SK-N-SH (cell line): ENCODE measurements around the gene SLC25A21. TPM values are rescaled to one million over a fixed set of nuclear protein-coding genes. Genes with fewer than 3 reads are reported as not detected.

Experiments used
- CTCF ChIA-PET: fragments of 300-600, 350-600 bp; formaldehyde crosslinking; extraction: SDS; loops from one replicate; lab custom pipeline; 2021; lab: Yijun Ruan, JAX
- POLR2A ChIA-PET: fragments of 350-600 bp; sonication (Branson Sonifier 250); formaldehyde crosslinking; extraction: SDS; loops from one replicate; lab custom pipeline; 2020; ENCODE audit warnings: antibody characterized with exemption, inconsistent platforms; lab: Yijun Ruan, JAX
- DNase-seq: peaks from one replicate; pipeline ENCODE4 v3.0.0; 2012
- H2AFZ ChIP-seq: fragments of 200-600 bp; sonication (generic); 2 replicates; pipeline ENCODE4 v1.8.1; 2016; ENCODE audit warnings: antibody characterized with exemption, mild to moderate bottlenecking, low read depth
- H3F3A ChIP-seq: fragments of 200-600 bp; sonication (generic); replicated peaks from 2 replicates; pipeline ENCODE3; 2016; ENCODE audit warnings: antibody characterized with exemption, mild to moderate bottlenecking; ENCODE audit not compliant: insufficient read depth
- H3K27ac ChIP-seq, 2 experiments: fragments of 200-500 bp in 1 of 2; fragments of 200-600 bp in 1 of 2; sonication (Bioruptor generic) in 1 of 2; sonication (generic), shearing (Covaris generic) in 1 of 2; 2 replicates each; pipeline versions ENCODE4 v1.5.1 to v1.6.1; 2014 to 2016; ENCODE audit warnings: low read depth in 2 of 2, inconsistent platforms in 1 of 2, low read length in 1 of 2, mild to moderate bottlenecking in 1 of 2, mixed read lengths in 1 of 2
- H3K27me3 ChIP-seq: fragments of 200-600 bp; sonication (generic), shearing (Covaris generic); 2 replicates; pipeline ENCODE4 v1.6.1; 2016; ENCODE audit warnings: mixed run types; ENCODE audit not compliant: insufficient read depth
- H3K36me3 ChIP-seq, 2 experiments: fragments of 200-500 bp in 1 of 2; fragments of 200-600 bp in 1 of 2; sonication (Bioruptor generic) in 1 of 2; sonication (generic) in 1 of 2; replicated peaks in 1 of 2; 2 replicates each; pipeline versions ENCODE3 to v1.5.1; 2014 to 2016; ENCODE audit warnings: low read length in 1 of 2, mild to moderate bottlenecking in 1 of 2; ENCODE audit not compliant: insufficient read depth in 2 of 2, control insufficient read depth in 1 of 2
- H3K4me1 ChIP-seq, 2 experiments: fragments of 200-500 bp in 1 of 2; fragments of 200-600 bp in 1 of 2; sonication (Bioruptor generic) in 1 of 2; sonication (generic), shearing (Covaris generic) in 1 of 2; 2 replicates each; pipeline versions ENCODE4 v1.5.1 to v1.6.1; 2014 to 2016; ENCODE audit warnings: low read depth in 1 of 2, low read length in 1 of 2, mixed run types in 1 of 2; ENCODE audit not compliant: insufficient read depth in 2 of 2, control insufficient read depth in 1 of 2
- H3K4me2 ChIP-seq: fragments of 200-600 bp; sonication (generic), shearing (Covaris generic); 2 replicates; pipeline ENCODE4 v1.6.1; 2017; ENCODE audit warnings: mixed run types
- H3K4me3 ChIP-seq, 2 experiments: fragments of 200-500 bp in 1 of 2; fragments of 200-600 bp in 1 of 2; sonication (Bioruptor generic) in 1 of 2; sonication (generic), shearing (Covaris generic) in 1 of 2; 2 replicates each; pipeline versions ENCODE4 v1.5.1 to v1.8.1; 2014 to 2016; ENCODE audit warnings: low read depth in 2 of 2, inconsistent platforms in 1 of 2, low read length in 1 of 2, mild to moderate bottlenecking in 1 of 2, mixed read lengths in 1 of 2, moderate library complexity in 1 of 2
- H3K79me2 ChIP-seq: fragments of 200-600 bp; sonication (generic); 2 replicates; pipeline ENCODE4 v1.8.1; 2017; ENCODE audit warnings: mild to moderate bottlenecking; ENCODE audit not compliant: insufficient read depth
- H3K9ac ChIP-seq: fragments of 200-600 bp; sonication (generic); 2 replicates; pipeline ENCODE4 v1.6.1; 2017; ENCODE audit warnings: mixed run types
- H3K9me2 ChIP-seq: fragments of 200-600 bp; sonication (generic); 2 replicates; pipeline ENCODE4 v1.6.1; 2017; ENCODE audit warnings: mixed run types
- H3K9me3 ChIP-seq: fragments of 200-600 bp; sonication (generic); 2 replicates; pipeline ENCODE4 v1.6.1; 2017; ENCODE audit warnings: mixed run types, mild to moderate bottlenecking, moderate library complexity
- H4K20me1 ChIP-seq: fragments of 200-600 bp; sonication (generic); 2 replicates; pipeline ENCODE4 v1.6.1; 2017; ENCODE audit warnings: mild to moderate bottlenecking, mixed run types; ENCODE audit not compliant: insufficient read depth
- CHD2 ChIP-seq: fragments of 150-350 bp; IDR thresholded peaks from 2 replicates; pipeline ENCODE4 v1.6.1; 2018; ENCODE audit warnings: low read length; ENCODE audit not compliant: partially characterized antibody
- CTCF ChIP-seq: fragments of 200-600 bp; sonication (generic); IDR thresholded peaks from 2 replicates; pipeline ENCODE4 v1.6.1; 2017; ENCODE audit warnings: antibody characterized with exemption, mild to moderate bottlenecking, moderate library complexity
- ELF1 ChIP-seq: IDR thresholded peaks from 2 replicates; pipeline ENCODE4 v1.4.0; 2012
- EP300 ChIP-seq, 2 experiments: IDR thresholded peaks; 2 replicates each; pipeline versions ENCODE4 v1.4.0 to v1.6.1; 2012; ENCODE audit warnings: borderline replicate concordance in 1 of 2, low read depth in 1 of 2, low read length in 1 of 2
- EZH2phosphoT487 ChIP-seq: fragments of 200-600 bp; sonication (generic); IDR thresholded peaks from 2 replicates; pipeline ENCODE4 v1.6.1; 2017; ENCODE audit warnings: low read depth, mixed run types, mild to moderate bottlenecking, antibody characterized with exemption, moderate library complexity, borderline replicate concordance
- FOXM1 ChIP-seq: IDR thresholded peaks from 2 replicates; pipeline ENCODE4 v1.4.0; 2012; ENCODE audit warnings: low read depth, mild to moderate bottlenecking
- GATA2 ChIP-seq: sonication (generic); formaldehyde crosslinking; IDR thresholded peaks from 2 replicates; pipeline ENCODE4 v1.5.0; 2020; ENCODE audit warnings: mild to moderate bottlenecking, missing genetic modification reagents
- IRF3 ChIP-seq: fragments of 150-350 bp; IDR thresholded peaks from 2 replicates; pipeline ENCODE4 v1.6.1; 2016; ENCODE audit warnings: mild to moderate bottlenecking, low read depth, low read length
- JUND ChIP-seq: IDR thresholded peaks from 2 replicates; pipeline ENCODE4 v1.4.0; 2012
- MAX ChIP-seq: IDR thresholded peaks from 2 replicates; pipeline ENCODE4 v1.4.0; 2012; ENCODE audit warnings: low read depth
- MEF2A ChIP-seq: IDR thresholded peaks from 2 replicates; pipeline ENCODE4 v1.4.0; 2012; ENCODE audit warnings: low read depth, borderline replicate concordance
- NRF1 ChIP-seq: IDR thresholded peaks from 2 replicates; pipeline ENCODE4 v1.6.1; 2012; ENCODE audit warnings: low read depth, mild to moderate bottlenecking, low read length
- RAD21 ChIP-seq: IDR thresholded peaks from 2 replicates; pipeline ENCODE4 v1.6.1; 2012; ENCODE audit warnings: mild to moderate bottlenecking, low read length
- RXRA ChIP-seq: IDR thresholded peaks from 2 replicates; pipeline ENCODE4 v1.4.0; 2012; ENCODE audit warnings: low read depth, mild to moderate bottlenecking, borderline replicate concordance
- SIN3A ChIP-seq: IDR thresholded peaks from 2 replicates; pipeline ENCODE4 v1.6.1; 2012; ENCODE audit warnings: low read depth, mild to moderate bottlenecking, low read length, moderate library complexity, borderline replicate concordance
- SMC3 ChIP-seq: IDR thresholded peaks from 2 replicates; pipeline ENCODE4 v1.6.1; 2012; ENCODE audit warnings: low read depth, low read length, improper control_type of control experiment
- TEAD4 ChIP-seq: IDR thresholded peaks from 2 replicates; pipeline ENCODE4 v1.4.0; 2012; ENCODE audit warnings: mild to moderate bottlenecking, borderline replicate concordance; ENCODE audit not compliant: insufficient read depth
- ZBTB33 ChIP-seq: IDR thresholded peaks from 2 replicates; pipeline ENCODE4 v1.4.0; 2012; ENCODE audit warnings: low read depth, borderline replicate concordance
- WGBS: methylation state at CpG from one replicate; pipeline ENCODE4 v1.1.6; 2017; ENCODE audit warnings: low lambda C conversion rate; 5-methylcytosine and 5-hydroxymethylcytosine counted together
- polyA plus RNA-seq, 3 experiments: library from polyadenylated mRNA; depleted of rRNA; stranded (reverse); fragments of >200 nt; gene quantifications; 2 replicates each; pipeline ENCODE4 v1.2.3, GENCODE V29; 2012
- TF ChIP-seq, protein P1 (sequence below): IDR thresholded peaks from 2 replicates; pipeline ENCODE4; 2012

SLC25A21 gene
- polyA plus RNA-seq, 1 of the 3 experiments (the other 2 are of a cell fraction): not detected

- TF ChIP-seq CTCF: no peak
These were observed 137.0 kb downstream of the SLC25A21 start (continued) for GRCh38 chr14:37035401-37035800.

- Histone ChIP-seq H3K9me3 (no peaks in the 10 kb centered on the region), H3F3A (no peaks in the 10 kb centered on the region), H3K9ac (no peak overlapping the region), H3K27ac (no peak overlapping the region), H2AFZ (no peak overlapping the region), H3K4me1 (no peaks in the 10 kb centered on the region; a peak in 1 of 4 replicates), H3K9me2 (no peaks in the 10 kb centered on the region), H3K27me3 (no peaks in the 10 kb centered on the region), H3K79me2 (no peaks in the 10 kb centered on the region), H3K4me3 (no peak overlapping the region), H3K4me2 (no peak overlapping the region), H4K20me1 (no peaks in the 10 kb centered on the region), H3K36me3 (no peaks in the 10 kb centered on the region)
- ChIA-PET CTCF (no interaction called here), POLR2A (no interaction called here)
- TF ChIP-seq ELF1 (no peak), MAX (no peak), MEF2A (no peak), CTCF (no peak), FOXM1 (no peak), NRF1 (no peak), CHD2 (no peak), TEAD4 (no peak), EZH2phosphoT487 (no peak), RXRA (no peak), SIN3A (no peak), SMC3 (no peak), ZBTB33 (no peak), JUND (no peak), RAD21 (no peak), GATA2 (CRISPR knock-in tag) (no peak), EP300 (IDR thresholded peaks at IDR 0.05; ENCODE audit: borderline replicate concordance in 1 of 2, low read depth in 1 of 2, low read length in 1 of 2) (no peak), IRF3 (no peak)
- TF ChIP-seq, protein P1, sequence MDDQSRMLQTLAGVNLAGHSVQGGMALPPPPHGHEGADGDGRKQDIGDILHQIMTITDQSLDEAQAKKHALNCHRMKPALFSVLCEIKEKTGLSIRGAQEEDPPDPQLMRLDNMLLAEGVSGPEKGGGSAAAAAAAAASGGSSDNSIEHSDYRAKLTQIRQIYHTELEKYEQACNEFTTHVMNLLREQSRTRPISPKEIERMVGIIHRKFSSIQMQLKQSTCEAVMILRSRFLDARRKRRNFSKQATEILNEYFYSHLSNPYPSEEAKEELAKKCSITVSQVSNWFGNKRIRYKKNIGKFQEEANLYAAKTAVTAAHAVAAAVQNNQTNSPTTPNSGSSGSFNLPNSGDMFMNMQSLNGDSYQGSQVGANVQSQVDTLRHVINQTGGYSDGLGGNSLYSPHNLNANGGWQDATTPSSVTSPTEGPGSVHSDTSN: no peak
- 19% methylated on average over 11 of the region's 11 CpGs for WGBS
- no peak for DNase-seq
These were observed 137.8 kb downstream of the SLC25A21 start for GRCh38 chr14:37034410-37035285.
